HepG2 (cell line): ENCODE results near the gene HSCB. TPM values are rescaled to one million over a fixed set of nuclear protein-coding genes. Genes with fewer than 3 reads are reported as not detected.

Experiments used
- FOSL1 ChIP-seq: sonication (generic); formaldehyde crosslinking; IDR thresholded peaks from 2 replicates; pipeline ENCODE4 v1.9.0; 2021; ENCODE audit warnings: missing genetic modification reagents, borderline replicate concordance
- FOSL2 ChIP-seq: sonication (generic); formaldehyde crosslinking; IDR thresholded peaks from 2 replicates; pipeline ENCODE4 v1.4.0; 2020; ENCODE audit warnings: missing genetic modification reagents
- FOXO1 ChIP-seq: sonication (generic); formaldehyde crosslinking; IDR thresholded peaks from 2 replicates; pipeline ENCODE4 v1.4.0; 2020; ENCODE audit warnings: missing genetic modification reagents
- KLF9 ChIP-seq: IDR thresholded peaks from 2 replicates; pipeline ENCODE4 v1.6.1; 2016; ENCODE audit warnings: low read depth
- KMT2A ChIP-seq: sonication (generic); formaldehyde crosslinking; IDR thresholded peaks from 2 replicates; pipeline ENCODE4 v1.4.0; 2020; ENCODE audit warnings: missing genetic modification reagents
- LCORL ChIP-seq, 2 experiments: fragments of 450-650 bp in 1 of 2; sonication (generic) in 1 of 2; formaldehyde crosslinking in 1 of 2; IDR thresholded peaks; 2 replicates each; pipeline versions ENCODE4 v1.5.0 to v1.6.1; 2017 to 2020; ENCODE audit warnings: antibody characterized with exemption in 1 of 2, missing genetic modification reagents in 1 of 2
- SRSF1 ChIP-seq: fragments of 200-400 bp; formaldehyde crosslinking; optimal IDR thresholded peaks from 2 replicates; pipeline ENCODE3; 2017; ENCODE audit warnings: mild to moderate bottlenecking, low read depth, low read length, moderate library complexity
- ZNF3 ChIP-seq: IDR thresholded peaks from 2 replicates; pipeline ENCODE4 v1.7.0; 2017; ENCODE audit warnings: inconsistent platforms
- polyA plus RNA-seq, 8 experiments: library from polyadenylated mRNA; depleted of rRNA in 3 of 8; stranded (reverse) in 7 of 8; unstranded in 1 of 8; fragments of >200 nt; fragmentation: Illumina TruSeq in 4 of 8; extraction: Trizol in 4 of 8; gene quantifications; 2 replicates each; pipeline versions ENCODE4 v1.2.1 to v1.2.3, GENCODE V29; 2011 to 2016; ENCODE audit warnings: low read depth in 4 of 8, missing spikeins in 1 of 8, mixed read lengths in 1 of 8; ENCODE audit not compliant: insufficient read depth in 1 of 8
- total RNA-seq, 5 experiments: library from RNA; depleted of rRNA; stranded (reverse); fragments of >200 nt; fragmentation: Illumina TruSeq; extraction: Trizol; gene quantifications; 2 replicates each; pipeline ENCODE4 v1.2.3, GENCODE V29; 2016; ENCODE audit warnings: low read depth in 1 of 5
- TF ChIP-seq, protein P1 (sequence below): sonication (generic); formaldehyde crosslinking; IDR thresholded peaks from 2 replicates; pipeline ENCODE4 v1.4.0; 2020; ENCODE audit warnings: mild to moderate bottlenecking, missing genetic modification reagents
- TF ChIP-seq, protein P2 (sequence below): sonication (generic); IDR thresholded peaks from 2 replicates; pipeline ENCODE4 v1.6.1; 2016; ENCODE audit warnings: low read depth, borderline replicate concordance
- TF ChIP-seq, protein P3 (sequence below): sonication (generic); formaldehyde crosslinking; IDR thresholded peaks from 2 replicates; pipeline ENCODE4 v1.4.0; 2020; ENCODE audit warnings: missing genetic modification reagents
- TF ChIP-seq, protein P4 (sequence below): fragments of 450-650 bp; IDR thresholded peaks from 2 replicates; pipeline ENCODE4 v1.6.1; 2016

Gene HSCB
- total and polyA plus RNA-seq, 2 of the 13 experiments (the other 11 are each of a cell fraction or from before 2014, with no cell fraction given) = 15.4 to 20.9 TPM

DNA sequence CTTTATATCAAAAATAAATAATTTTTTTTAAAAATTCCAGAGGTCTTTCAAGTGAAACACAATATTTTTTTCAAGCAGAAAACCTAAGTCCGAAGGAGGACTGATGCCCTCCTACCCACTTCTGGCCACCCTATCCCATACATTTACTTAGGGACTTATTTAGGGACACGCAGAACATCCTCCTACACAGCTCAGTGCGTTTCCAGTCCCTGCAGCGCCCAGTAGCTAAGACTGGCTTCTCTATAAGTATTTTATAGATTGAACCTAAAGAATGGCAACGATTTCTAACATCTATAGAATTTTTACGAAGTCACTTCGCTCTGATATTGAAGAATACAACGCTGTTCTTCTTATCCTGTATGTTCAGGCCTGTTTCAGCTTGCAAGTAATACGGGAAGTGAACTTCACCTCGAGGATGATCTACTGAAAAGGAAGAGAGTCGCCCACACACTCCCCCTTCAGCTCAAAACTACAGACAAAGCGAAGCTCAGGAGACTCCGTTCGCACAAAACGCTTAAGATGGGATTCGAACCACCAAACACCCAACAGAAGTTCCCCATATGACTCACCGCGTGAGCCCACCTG lies 547 bp upstream of the HSCB start (continued):
- TF ChIP-seq, protein P1, sequence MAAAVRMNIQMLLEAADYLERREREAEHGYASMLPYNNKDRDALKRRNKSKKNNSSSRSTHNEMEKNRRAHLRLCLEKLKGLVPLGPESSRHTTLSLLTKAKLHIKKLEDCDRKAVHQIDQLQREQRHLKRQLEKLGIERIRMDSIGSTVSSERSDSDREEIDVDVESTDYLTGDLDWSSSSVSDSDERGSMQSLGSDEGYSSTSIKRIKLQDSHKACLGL (CRISPR knock-in tag) = no peak
- TF ChIP-seq, protein P2, sequence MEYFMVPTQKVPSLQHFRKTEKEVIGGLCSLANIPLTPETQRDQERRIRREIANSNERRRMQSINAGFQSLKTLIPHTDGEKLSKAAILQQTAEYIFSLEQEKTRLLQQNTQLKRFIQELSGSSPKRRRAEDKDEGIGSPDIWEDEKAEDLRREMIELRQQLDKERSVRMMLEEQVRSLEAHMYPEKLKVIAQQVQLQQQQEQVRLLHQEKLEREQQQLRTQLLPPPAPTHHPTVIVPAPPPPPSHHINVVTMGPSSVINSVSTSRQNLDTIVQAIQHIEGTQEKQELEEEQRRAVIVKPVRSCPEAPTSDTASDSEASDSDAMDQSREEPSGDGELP = peak; percentile 80; the same call in 1 of the 2 replicates
- TF ChIP-seq, protein P3, sequence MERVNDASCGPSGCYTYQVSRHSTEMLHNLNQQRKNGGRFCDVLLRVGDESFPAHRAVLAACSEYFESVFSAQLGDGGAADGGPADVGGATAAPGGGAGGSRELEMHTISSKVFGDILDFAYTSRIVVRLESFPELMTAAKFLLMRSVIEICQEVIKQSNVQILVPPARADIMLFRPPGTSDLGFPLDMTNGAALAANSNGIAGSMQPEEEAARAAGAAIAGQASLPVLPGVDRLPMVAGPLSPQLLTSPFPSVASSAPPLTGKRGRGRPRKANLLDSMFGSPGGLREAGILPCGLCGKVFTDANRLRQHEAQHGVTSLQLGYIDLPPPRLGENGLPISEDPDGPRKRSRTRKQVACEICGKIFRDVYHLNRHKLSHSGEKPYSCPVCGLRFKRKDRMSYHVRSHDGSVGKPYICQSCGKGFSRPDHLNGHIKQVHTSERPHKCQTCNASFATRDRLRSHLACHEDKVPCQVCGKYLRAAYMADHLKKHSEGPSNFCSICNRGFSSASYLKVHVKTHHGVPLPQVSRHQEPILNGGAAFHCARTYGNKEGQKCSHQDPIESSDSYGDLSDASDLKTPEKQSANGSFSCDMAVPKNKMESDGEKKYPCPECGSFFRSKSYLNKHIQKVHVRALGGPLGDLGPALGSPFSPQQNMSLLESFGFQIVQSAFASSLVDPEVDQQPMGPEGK = no peak
- TF ChIP-seq LCORL (IDR thresholded peaks at IDR 0.05) = no peak
- 0 out of 2 replicates have a peak, but pooled peaks have one; percentile 4 for TF ChIP-seq LCORL (CRISPR knock-in tag; IDR thresholded peaks at IDR 0.05)
- peak; percentile 97; the same call in 1 of the 2 replicates for TF ChIP-seq FOSL2 (CRISPR knock-in tag)
- TF ChIP-seq, protein P4, sequence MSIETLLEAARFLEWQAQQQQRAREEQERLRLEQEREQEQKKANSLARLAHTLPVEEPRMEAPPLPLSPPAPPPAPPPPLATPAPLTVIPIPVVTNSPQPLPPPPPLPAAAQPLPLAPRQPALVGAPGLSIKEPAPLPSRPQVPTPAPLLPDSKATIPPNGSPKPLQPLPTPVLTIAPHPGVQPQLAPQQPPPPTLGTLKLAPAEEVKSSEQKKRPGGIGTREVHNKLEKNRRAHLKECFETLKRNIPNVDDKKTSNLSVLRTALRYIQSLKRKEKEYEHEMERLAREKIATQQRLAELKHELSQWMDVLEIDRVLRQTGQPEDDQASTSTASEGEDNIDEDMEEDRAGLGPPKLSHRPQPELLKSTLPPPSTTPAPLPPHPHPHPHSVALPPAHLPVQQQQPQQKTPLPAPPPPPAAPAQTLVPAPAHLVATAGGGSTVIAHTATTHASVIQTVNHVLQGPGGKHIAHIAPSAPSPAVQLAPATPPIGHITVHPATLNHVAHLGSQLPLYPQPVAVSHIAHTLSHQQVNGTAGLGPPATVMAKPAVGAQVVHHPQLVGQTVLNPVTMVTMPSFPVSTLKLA = 0 out of 2 replicates have a peak, but pooled peaks have one; percentile 28
- peak; percentile 76; the same call in 1 of the 2 replicates for TF ChIP-seq FOSL1 (CRISPR knock-in tag)
- no peak for TF ChIP-seq SRSF1
- 0 out of 2 replicates have a peak, but pooled peaks have one; percentile 69 for TF ChIP-seq KLF9 (CRISPR knock-in tag)
- no peak for TF ChIP-seq ZNF3 (CRISPR knock-in tag)
- 0 out of 2 replicates have a peak, but pooled peaks have one; percentile 37 for TF ChIP-seq KMT2A (CRISPR knock-in tag)
- TF ChIP-seq FOXO1 = no peak
